ENCODE measurements around the gene DEPDC5.
A peak's percentile ranks its signal among the peaks of the same experiment; 100 is the strongest.
"Not testable (repeated sequence)": the region's sequence is repeated elsewhere in the genome, so short reads cannot be mapped to it uniquely, and the experiment has no call there.

DEPDC5 gene

DNA sequence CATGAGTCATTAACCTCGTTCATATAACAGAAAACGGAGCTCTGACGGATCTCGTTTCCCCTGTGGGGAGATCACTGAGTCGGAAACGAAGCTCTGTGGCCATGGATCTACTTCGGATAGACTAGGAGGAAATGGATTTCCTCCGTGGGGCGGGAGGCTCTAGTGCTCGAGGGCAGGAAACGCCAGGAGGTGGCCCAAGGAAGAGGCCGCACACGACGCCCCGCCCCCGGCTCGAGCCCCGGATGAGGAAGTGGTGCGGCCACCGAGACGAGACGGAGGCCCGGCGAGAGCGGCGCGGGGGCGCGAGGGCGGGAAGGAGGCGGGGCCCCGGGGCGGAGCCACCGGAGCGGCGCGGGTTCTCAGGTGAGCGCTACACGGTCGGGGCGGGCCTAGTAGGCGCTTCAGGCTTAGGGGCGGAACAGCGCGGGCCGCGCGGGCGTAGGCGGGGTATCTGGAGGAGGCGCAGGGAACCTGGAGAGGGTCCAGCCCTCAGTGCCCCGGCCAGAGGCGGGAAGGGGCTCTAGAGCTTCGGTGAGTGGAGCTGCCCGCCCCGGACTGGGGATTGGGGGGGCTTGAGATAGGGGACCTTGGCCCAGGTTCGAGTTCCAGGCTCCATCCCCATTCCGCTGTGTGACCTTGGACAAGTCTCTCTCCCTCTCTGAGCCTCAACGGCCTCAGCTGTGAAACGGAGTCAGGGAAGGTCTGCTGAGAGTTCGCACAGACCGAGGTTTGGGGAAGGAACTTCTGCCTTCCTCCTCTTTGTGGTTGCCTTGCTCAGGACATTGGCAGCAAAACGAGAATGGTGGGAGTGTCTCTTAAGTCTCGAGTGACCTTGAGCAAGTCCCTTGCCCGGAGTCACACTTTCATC, at the start of gene DEPDC5:
DEPDC5 (plus strand) TSS at position 386 of the 868 bp plus-strand sequence. CDS start 903 bp downstream, outside the sequence.
- DNase-seq, result peak; percentile 94

- DNase-seq, result no peak
These were observed 46.3 kb upstream of the DEPDC5 start for GRCh38 chr22:31707519-31707918.

DNA sequence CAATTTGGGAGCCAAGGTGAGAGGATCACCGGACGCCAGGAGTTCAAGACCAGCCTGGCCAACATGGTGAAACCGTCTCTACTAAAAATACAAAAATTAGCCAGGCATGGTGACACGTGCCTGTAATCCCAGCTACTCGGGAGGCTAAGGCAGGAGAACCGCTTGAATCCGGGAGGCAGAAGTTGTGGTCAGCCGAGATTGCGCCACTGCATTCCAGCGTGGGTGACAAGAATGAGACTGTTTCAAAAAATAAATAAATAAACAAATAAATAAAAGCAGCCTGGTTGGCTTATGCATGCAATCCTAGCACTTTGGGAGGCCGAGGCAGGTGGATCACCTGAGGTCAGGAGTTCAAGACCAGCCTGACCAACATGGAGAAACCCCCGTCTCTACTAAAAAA, 42.6 kb upstream of the DEPDC5 start:
- not testable (repeated sequence) for DNase-seq

GRCh38 chr22:31715147-31715778, 38.6 kb upstream of the DEPDC5 start:
- DNase-seq, result no peak

- no peak for DNase-seq
These were observed 33.9 kb upstream of the DEPDC5 start for GRCh38 chr22:31719850-31720471.

DNA sequence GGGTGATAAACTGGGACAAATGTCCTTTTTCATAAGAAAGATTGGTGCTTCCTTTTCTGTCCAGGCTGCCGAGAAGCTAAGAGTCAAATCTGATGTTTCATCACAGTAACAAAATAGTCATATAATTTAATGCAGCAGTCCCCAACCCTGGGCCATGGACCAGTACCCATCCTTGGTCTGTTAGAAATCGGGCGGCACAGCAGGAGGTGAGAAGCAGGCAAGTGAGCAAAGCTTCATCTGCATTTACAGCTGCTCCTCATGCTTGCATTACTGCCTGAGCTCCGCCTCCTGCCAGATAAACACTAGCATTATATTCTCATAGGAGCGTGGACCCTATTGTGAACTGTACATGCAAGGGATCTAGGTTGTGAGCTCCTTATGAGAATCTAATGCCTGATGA, 30.1 kb upstream of the DEPDC5 start:
- no peak for DNase-seq

DNA sequence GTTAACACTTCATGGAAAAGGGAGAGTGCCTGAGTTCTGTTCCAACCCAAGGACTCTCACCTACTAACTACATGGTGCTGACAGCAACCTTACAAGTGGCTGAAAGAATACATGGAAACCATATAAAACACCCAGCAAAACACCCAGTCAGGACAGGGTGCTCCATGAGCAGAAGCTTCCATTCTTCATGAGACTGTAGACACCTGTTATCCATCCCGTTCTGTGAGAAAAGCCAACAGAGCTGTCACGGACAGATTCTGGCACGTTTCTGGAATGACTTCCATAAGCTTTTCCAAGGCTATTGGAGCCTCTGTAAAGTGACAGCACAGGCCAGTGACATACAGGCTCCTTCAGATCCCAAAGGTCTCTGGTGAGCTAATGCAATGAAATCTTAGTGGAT, 27.1 kb upstream of the DEPDC5 start:
- DNase-seq, result no peak

DNA sequence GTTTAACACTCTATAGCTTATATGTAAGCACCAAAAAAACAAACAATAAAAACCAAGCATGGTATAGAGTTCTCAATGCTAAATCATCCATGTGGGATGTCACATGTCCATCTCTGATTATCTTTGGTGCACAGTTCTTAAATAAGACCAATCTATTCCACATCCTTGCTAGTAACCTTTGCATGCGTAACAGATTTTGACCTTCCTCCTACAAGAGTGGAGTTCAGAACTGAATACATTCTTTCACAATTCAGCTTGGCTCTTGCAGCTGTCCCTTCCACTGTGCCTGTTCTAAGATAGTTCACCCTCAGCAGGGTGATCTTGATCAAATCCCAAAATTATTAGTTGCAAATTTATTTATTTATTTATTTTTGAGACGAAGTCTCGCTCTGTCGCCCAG, 25.0 kb upstream of the DEPDC5 start:
- no peak for DNase-seq

DNA sequence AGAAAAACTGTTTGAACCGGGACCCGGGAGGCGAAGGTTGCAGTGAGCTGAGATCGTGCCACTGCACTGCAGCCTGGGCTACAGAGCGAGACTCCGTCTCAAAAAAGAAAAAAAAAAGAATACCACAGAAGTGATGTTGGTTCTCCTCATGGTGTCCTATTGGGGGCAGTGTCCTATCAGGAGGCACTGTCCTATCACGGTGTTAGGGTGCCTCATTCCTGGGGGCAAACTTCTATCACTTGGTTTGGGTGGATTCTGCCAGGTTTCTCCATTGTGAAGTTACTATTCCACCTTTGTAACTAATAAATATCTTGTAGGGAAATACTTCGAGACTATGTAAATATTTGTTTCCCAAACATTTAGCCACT, 23.5 kb upstream of the DEPDC5 start:
- no peak for DNase-seq

DNA sequence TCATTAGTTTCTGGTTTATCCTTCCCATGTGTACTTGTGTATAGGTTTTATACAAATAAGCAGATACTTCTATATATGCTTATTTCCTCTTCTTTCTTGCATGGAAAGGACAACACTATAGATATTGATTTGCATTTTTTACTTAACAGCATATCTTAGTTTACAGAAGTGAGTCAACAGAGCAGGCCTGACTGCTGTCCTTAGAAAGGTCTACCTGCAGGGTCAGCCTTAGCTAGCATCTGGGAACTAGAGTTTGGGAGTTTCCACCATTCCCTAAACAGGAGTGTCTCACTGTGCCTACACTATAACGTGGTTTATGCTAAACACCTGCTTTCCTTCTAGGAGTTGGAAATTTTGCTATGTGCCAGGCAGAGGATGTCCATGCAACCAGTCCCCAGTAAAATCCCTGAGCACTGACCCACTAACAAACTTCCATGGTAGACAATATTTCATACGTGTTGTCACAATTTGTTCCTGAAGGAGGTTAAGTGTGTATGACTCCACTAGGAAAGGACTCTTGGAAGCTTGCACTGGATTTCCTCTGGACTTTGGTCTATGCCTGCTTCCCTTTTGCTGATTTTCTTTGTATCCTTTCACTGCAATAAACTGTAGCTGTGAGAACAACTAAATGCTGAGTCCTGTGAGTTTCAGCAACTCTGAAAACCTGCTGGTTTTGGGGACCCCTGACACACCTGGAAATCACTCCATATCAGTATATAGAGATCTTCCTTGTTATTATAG, 21.6 kb upstream of the DEPDC5 start:
- DNase-seq, result no peak

- DNase-seq, result no peak
These were observed 20.2 kb upstream of the DEPDC5 start for GRCh38 chr22:31733580-31734079.

- no peak for DNase-seq
These were observed 19.3 kb upstream of the DEPDC5 start for GRCh38 chr22:31734512-31734911.

DNA sequence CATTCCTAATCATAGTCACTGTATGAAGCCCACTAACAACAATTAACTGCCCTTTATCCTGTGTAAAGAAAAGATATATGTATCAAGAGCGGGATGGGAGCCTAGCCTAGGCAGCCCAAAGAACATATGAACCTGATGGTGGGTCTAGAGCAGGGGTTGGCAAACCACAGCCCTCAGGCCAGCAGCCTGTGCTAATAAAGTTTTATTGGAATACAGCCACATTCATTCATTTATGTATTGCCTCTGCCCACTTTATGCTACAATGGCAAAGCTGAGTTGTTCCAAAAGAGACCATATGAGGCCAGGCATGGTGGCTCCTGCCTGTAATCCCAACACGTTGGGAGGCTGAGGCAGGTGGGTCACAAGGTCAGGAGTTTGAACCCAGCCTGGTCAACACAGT, 17.4 kb upstream of the DEPDC5 start:
- no peak for DNase-seq

DNA sequence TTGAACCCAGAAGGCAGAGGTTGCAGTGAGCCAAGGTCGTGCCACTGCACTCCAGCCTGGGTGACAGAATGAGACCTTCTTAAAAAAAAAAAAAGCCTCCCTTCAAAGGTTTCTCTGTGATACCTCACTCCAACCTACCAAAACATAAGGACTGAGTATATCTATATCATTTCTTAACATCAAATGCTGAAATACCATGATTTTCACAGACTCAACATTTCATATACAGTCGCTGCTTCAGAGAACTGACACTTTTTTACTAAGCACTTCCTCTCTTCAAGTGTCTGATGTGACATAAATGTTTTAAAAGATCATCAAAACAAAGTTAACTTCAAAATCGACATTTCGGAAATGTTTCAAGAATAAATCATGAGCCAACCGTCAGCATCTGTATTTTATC, 15.9 kb upstream of the DEPDC5 start:
- no peak for DNase-seq

DNA sequence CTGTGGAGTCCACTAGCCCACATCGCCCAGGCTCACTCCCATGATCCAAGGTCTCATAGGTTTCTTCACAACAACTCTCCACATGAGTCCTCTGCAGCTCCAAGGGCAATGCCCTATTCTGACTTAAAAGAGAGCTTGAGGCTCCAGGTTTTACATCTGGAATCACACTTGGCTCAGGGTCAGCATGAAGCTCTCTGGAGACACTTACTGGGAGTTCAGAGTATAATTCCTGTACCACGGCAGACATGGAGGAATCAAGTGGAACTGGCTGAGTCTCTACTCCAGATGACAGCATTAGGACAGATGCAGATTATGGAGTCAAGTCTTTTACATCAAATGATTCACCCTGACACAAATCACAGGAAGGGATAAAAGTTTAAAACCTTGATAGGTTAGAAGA, 15.3 kb upstream of the DEPDC5 start:
- DNase-seq, result no peak

GRCh38 chr22:31739795-31740201, 14.0 kb upstream of the DEPDC5 start:
- no peak for DNase-seq

DNA sequence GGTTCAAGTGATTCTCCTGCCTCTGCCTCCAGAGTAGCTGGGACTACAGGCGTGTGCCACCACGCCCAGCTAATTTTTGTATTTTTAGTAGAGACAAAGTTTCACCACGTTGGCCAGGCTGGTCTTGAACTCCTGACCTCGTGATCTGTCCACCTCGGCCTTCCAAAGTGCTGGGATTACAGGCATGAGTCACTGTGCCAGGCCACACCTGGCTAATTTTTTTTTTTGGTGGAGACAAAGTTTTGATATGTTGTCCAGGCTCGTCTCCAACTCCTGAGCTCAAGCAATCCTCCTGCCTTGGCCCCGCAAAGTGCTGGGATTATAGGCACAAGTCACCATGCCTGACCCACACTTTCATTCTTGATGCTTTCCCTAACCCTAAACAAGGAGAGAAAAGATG, 13.5 kb upstream of the DEPDC5 start:
- DNase-seq, result not testable (repeated sequence)

GRCh38 chr22:31742115-31742514, 11.7 kb upstream of the DEPDC5 start:
- no peak for DNase-seq

- DNase-seq, result no peak
These were observed 11.1 kb upstream of the DEPDC5 start for GRCh38 chr22:31742682-31743081.

GRCh38 chr22:31743871-31744270, 9.9 kb upstream of the DEPDC5 start:
- no peak for DNase-seq

GRCh38 chr22:31747441-31747840, 6.4 kb upstream of the DEPDC5 start:
- no peak for DNase-seq

DNA sequence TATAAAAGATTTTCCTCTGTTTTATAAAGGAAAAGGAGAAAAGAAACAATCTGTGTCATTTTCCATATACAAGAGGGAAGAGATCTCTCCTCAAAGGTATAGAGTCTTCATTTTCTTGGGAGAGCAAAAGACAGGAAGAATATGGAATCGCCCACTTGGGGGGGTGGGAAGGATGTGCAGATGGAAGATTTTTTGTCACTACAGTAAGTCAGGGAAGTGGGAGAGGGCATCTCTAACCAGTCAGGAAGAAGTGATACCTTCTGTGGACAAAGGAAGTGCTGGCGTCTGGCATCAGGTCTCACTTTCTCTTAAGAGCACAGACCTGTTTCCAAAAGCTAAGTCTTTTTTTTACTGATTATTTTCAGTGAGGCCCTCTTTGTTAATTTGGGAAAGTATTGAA, 5.3 kb upstream of the DEPDC5 start:
- DNase-seq, result no peak

Data from NCI-H1092 (cell line).